Parathyroid adenoma (tissue), 2 donors: ENCODE results near the gene OR10X1.

ENCODE experiments used
- H2AFZ ChIP-seq: fragments of 300-600 bp; sonication (generic); one replicate; pipeline ENCODE4 v1.7.0; 2017; ENCODE audit warnings: antibody characterized with exemption, mild to moderate bottlenecking
- H3K27ac ChIP-seq: fragments of 300-600 bp; sonication (generic); one replicate; pipeline ENCODE4 v1.7.0; 2017
- H3K27me3 ChIP-seq: fragments of 300-600 bp; sonication (generic); one replicate; pipeline ENCODE4 v1.7.0; 2017; ENCODE audit warnings: low read length; ENCODE audit not compliant: control insufficient read depth, insufficient read depth
- H3K36me3 ChIP-seq: fragments of 300-600 bp; sonication (generic); one replicate; pipeline ENCODE4 v1.7.0; 2017; ENCODE audit warnings: low read length; ENCODE audit not compliant: control insufficient read depth, insufficient read depth
- H3K4me1 ChIP-seq: fragments of 300-600 bp; sonication (generic); one replicate; pipeline ENCODE4 v1.7.0; 2017; ENCODE audit warnings: control low read depth
- H3K4me2 ChIP-seq: fragments of 300-600 bp; sonication (generic); one replicate; pipeline ENCODE4 v1.7.0; 2017; ENCODE audit warnings: low read length
- H3K4me3 ChIP-seq: fragments of 300-600 bp; sonication (generic); one replicate; pipeline ENCODE4 v1.7.0; 2017; ENCODE audit warnings: low read depth, low read length
- H3K79me2 ChIP-seq: fragments of 300-600 bp; sonication (generic); one replicate; pipeline ENCODE4 v1.7.0; 2017; ENCODE audit warnings: control low read depth
- H3K9ac ChIP-seq: fragments of 300-600 bp; sonication (generic); one replicate; pipeline ENCODE4 v1.7.0; 2017; ENCODE audit warnings: mild to moderate bottlenecking
- H3K9me3 ChIP-seq: fragments of 300-600 bp; sonication (generic); one replicate; pipeline ENCODE4 v1.7.0; 2017; ENCODE audit warnings: low read length; ENCODE audit not compliant: control insufficient read depth
- CTCF ChIP-seq: fragments of 300-600 bp; sonication (generic); IDR thresholded peaks from one replicate; pipeline ENCODE4 v1.7.0; 2017; ENCODE audit warnings: antibody characterized with exemption, mild to moderate bottlenecking
- donor health status: primary hyperparathyroidism.

OR10X1 gene

GRCh38 chr1:158552296-158552695, 27.4 kb downstream of the OR10X1 start:
- H3K4me1 ChIP-seq, result no peaks in the 10 kb centered on the region
- no peaks in the 10 kb centered on the region for H3K27me3 ChIP-seq
- H3K4me2 ChIP-seq, result no peak overlapping the region
- no peak overlapping the region for H3K9ac ChIP-seq
- TF ChIP-seq CTCF, result no peak
- no peak overlapping the region for H3K4me3 ChIP-seq
- peak overlapping the region; percentile 24 for H3K27ac ChIP-seq
- no peak overlapping the region for H2AFZ ChIP-seq
- H3K9me3 ChIP-seq, result no peaks in the 10 kb centered on the region
- H3K36me3 ChIP-seq, result no peaks in the 10 kb centered on the region
- H3K79me2 ChIP-seq, result no peaks in the 10 kb centered on the region

GRCh38 chr1:158547533-158547932, 32.2 kb downstream of the OR10X1 start:
- Histone ChIP-seq H3K27me3 (no peaks in the 10 kb centered on the region), H3K4me2 (no peak overlapping the region), H3K27ac (no peak overlapping the region), H3K36me3 (no peaks in the 10 kb centered on the region), H2AFZ (no peak overlapping the region), H3K9me3 (no peaks in the 10 kb centered on the region), H3K4me3 (no peak overlapping the region), H3K9ac (no peak overlapping the region), H3K79me2 (no peaks in the 10 kb centered on the region), H3K4me1 (no peaks in the 10 kb centered on the region)
- TF ChIP-seq CTCF, result no peak

GRCh38 chr1:158537609-158538008, 42.1 kb downstream of the OR10X1 start:
- no peak overlapping the region for H3K4me2 ChIP-seq
- no peaks in the 10 kb centered on the region for H3K79me2 ChIP-seq
- no peak overlapping the region for H3K27ac ChIP-seq
- no peaks in the 10 kb centered on the region for H3K36me3 ChIP-seq
- H3K4me3 ChIP-seq, result no peak overlapping the region
- no peak overlapping the region for H3K9ac ChIP-seq
- H3K27me3 ChIP-seq, result no peaks in the 10 kb centered on the region
- no peak for TF ChIP-seq CTCF
- no peaks in the 10 kb centered on the region for H3K4me1 ChIP-seq
- no peak overlapping the region for H2AFZ ChIP-seq
- H3K9me3 ChIP-seq, result no peaks in the 10 kb centered on the region

GRCh38 chr1:158534496-158534895, 45.2 kb downstream of the OR10X1 start:
- no peak overlapping the region for H3K9ac ChIP-seq
- no peaks in the 10 kb centered on the region for H3K4me1 ChIP-seq
- H3K4me3 ChIP-seq, result no peak overlapping the region
- no peak overlapping the region for H2AFZ ChIP-seq
- no peak overlapping the region for H3K27ac ChIP-seq
- no peaks in the 10 kb centered on the region for H3K27me3 ChIP-seq
- H3K79me2 ChIP-seq, result no peaks in the 10 kb centered on the region
- no peaks in the 10 kb centered on the region for H3K36me3 ChIP-seq
- no peaks in the 10 kb centered on the region for H3K9me3 ChIP-seq
- H3K4me2 ChIP-seq, result no peak overlapping the region
- no peak for TF ChIP-seq CTCF
